ENCODE measurements around the gene SLC17A9. TPM values are rescaled to one million over a fixed set of nuclear protein-coding genes. Genes with fewer than 3 reads are reported as not detected.

The SLC17A9 gene
- total and polyA plus RNA-seq, 2 of the 8 experiments (the other 6 are each of a cell fraction or from before 2014, with no cell fraction given): 23.5 to 35.2 TPM

DNA sequence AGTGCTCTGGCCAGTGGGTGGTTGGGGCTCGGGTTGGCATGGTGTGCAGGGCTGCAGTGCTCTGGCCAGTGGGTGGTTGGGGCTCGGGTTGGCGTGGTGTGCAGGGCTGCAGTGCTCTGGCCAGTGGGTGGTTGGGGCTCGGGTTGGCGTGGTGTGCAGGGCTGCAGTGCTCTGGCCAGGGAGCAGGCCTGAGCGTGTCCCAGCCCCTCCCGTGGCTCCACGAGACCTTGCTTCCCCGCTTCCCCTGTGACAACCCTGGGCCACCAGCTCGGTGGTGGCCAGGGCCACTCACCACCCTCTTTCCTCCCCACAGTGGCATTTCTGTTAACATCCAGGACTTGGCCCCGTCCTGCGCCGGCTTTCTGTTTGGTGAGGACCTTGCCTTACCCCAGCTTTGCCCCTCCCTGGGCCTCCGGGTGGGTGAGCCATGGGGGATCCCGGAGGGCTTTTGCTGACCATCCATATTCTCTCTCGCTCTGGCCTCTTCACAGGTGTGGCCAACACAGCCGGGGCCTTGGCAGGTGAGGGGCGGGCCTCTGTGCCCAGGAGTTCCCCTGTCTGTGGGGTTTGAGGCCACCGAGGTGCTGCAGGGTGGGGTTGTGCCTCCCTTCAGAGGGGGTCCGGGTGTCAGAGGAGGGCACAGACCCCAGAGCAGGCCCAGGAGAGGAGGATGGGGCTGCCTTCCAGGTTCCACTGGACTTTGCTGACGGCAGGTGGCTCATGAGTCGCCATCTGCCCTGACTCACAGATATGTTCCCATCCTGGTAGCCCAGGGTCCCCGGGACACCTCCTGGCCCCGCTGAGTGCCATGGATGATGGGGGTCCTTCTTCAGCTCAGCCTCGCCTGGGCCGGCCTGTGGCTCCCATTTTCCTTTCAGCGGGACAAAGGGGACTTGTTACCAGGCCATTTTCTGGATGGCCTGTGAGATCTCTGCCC lies 14.0 kb downstream of the SLC17A9 start:
- H3K4me3 ChIP-seq (ENCODE audit: extremely low read depth in 1 of 4, insufficient read depth in 2 of 4, low read depth in 3 of 4, low read length in 4 of 4): no peak overlapping the region
- H3K56ac ChIP-seq (replicated peaks; ENCODE audit: insufficient read length, low read depth, low read length): no peak overlapping the region
- peaks cover 0 to 1% (median 0%) of the 10 kb centered on the region in 4 experiments; a peak in 1 of 7 replicates for H3K27me3 ChIP-seq (replicated peaks in 1 of 4; ENCODE audit: control insufficient read depth in 3 of 4, extremely low read depth in 1 of 4, insufficient read depth in 3 of 4, low read length in 3 of 4)
- no peak overlapping the region for H2AK5ac ChIP-seq (ENCODE audit: low read depth, low read length)
- no peak overlapping the region for H2BK12ac ChIP-seq (ENCODE audit: low read depth, low read length)
- no peak overlapping the region for H4K91ac ChIP-seq (replicated peaks; ENCODE audit: insufficient read length, low read length)
- no peak overlapping the region for H2AFZ ChIP-seq (ENCODE audit: low read length)
- no peak overlapping the region for H3K18ac ChIP-seq (ENCODE audit: extremely low read depth, low read length)
- H2BK15ac ChIP-seq (ENCODE audit: low read length): no peak overlapping the region
- H4K5ac ChIP-seq (ENCODE audit: insufficient read length, low read depth, low read length): no peak overlapping the region
- H3K23ac ChIP-seq (ENCODE audit: insufficient read length): no peak overlapping the region
- POLR2A ChIA-PET (ENCODE audit: partially characterized antibody): interaction anchor here (1.9 kb wide), 1 partner anchor 12 kb away, joined by 9 read pairs; no protein-coding TSS in a partner anchor
- CTCF ChIA-PET (ENCODE audit: partially characterized antibody): interaction anchor here (1.0 to 8.1 kb wide), 5 partner anchors 12 to 65 kb away, joined by 3 to 53 read pairs (median 5); partner anchors contain the start of gene BHLHE23
- peaks cover 0 to 4% (median 0%) of the 10 kb centered on the region in 4 experiments; a peak in 4 of 7 replicates for H3K4me1 ChIP-seq (replicated peaks in 1 of 4; ENCODE audit: control insufficient read depth in 3 of 4, insufficient read depth in 4 of 4, low read length in 3 of 4)
- H3K27ac ChIP-seq (ENCODE audit: low read depth, low read length): no peak overlapping the region
- peaks cover 0 to 7% (median 0%) of the 10 kb centered on the region in 4 experiments; a peak in 3 of 8 replicates for H3K36me3 ChIP-seq (ENCODE audit: control insufficient read depth in 2 of 4, insufficient read depth in 4 of 4, low read length in 3 of 4)
- H3K9me3 ChIP-seq (ENCODE audit: insufficient read depth in 2 of 2, low read depth in 1 of 2, low read length in 1 of 2): no peaks in the 10 kb centered on the region
- no peaks in the 10 kb centered on the region for H3K79me2 ChIP-seq (ENCODE audit: control insufficient read depth in 1 of 2, insufficient read depth in 2 of 2, low read length in 2 of 2)
- DNase-seq (ENCODE audit: low read depth in 1 of 2, low spot score in 2 of 2) (no peak), FAIRE-seq (no peak)
- H2BK5ac ChIP-seq (ENCODE audit: low read depth, low read length): no peak overlapping the region
- no peak overlapping the region for H3K9ac ChIP-seq (replicated peaks in 1 of 4; ENCODE audit: extremely low read depth in 1 of 4, low read depth in 3 of 4, low read length in 3 of 4)
- H2BK120ac ChIP-seq (replicated peaks; ENCODE audit: low read depth, low read length): no peak overlapping the region
- 91% methylated on average over 26 of the region's 27 CpGs; no CpG with 5 or more reads in 1 of the 2 experiments for WGBS, 2 experiments (ENCODE audit: extremely low coverage in 1 of 2, insufficient coverage in 1 of 2, insufficient read length in 1 of 2, insufficient replicate concordance in 2 of 2, low coverage in 1 of 2, low lambda C conversion rate in 2 of 2, missing lambda C conversion rate in 1 of 2)
- H4K20me1 ChIP-seq (replicated peaks in 1 of 2; ENCODE audit: control insufficient read depth in 1 of 2, insufficient read depth in 2 of 2, low read length in 2 of 2): peaks cover 0 to 5% of the 10 kb centered on the region in 2 experiments
- no peak overlapping the region for H3K14ac ChIP-seq (ENCODE audit: insufficient read length)
- H3K23me2 ChIP-seq (ENCODE audit: low read depth, low read length): peaks cover 2% of the 10 kb centered on the region; the same call in 1 of the 2 replicates
- H3K4ac ChIP-seq (replicated peaks; ENCODE audit: insufficient read length, low read depth, low read length): no peak overlapping the region
- H4K8ac ChIP-seq (ENCODE audit: extremely low read depth, insufficient read depth, low read length): no peak overlapping the region
- no peak overlapping the region for H2BK20ac ChIP-seq (ENCODE audit: low read length)
- H3K4me2 ChIP-seq (ENCODE audit: insufficient read depth in 1 of 2, low read depth in 2 of 2, low read length in 2 of 2): no peak overlapping the region
- H3K79me1 ChIP-seq (ENCODE audit: low read depth, low read length): no peaks in the 10 kb centered on the region
- no peak for TF ChIP-seq TCF12 (IDR thresholded peaks at IDR 0.05; ENCODE audit: low read depth, low read length)
- TF ChIP-seq RAD21 (IDR thresholded peaks at IDR 0.05 in 1 of 2, conservative IDR thresholded peaks at IDR 0.05 in 1 of 2; ENCODE audit: low read depth in 2 of 2, low read length in 2 of 2): no peak

All from H1 (cell line).